Caco-2 (cell line): Measurements from ENCODE around the gene ABHD17B. TPM values are rescaled to one million over a fixed set of nuclear protein-coding genes. Genes with fewer than 3 reads are reported as not detected.
A peak's percentile ranks its signal among the peaks of the same experiment; 100 is the strongest.
"Not testable (repeated sequence)": the region's sequence is repeated elsewhere in the genome, so short reads cannot be mapped to it uniquely, and the experiment has no call there.

Experiments used
- BruUV-seq: library from RNA; stranded (reverse); fragments of 400-500 nt; replicated peaks from 2 replicates; lab custom pipeline; 2021; lab: Mats Ljungman, UMichigan
- CTCF ChIA-PET: fragments of 300-600 bp; sonication (Branson Sonifier 250); formaldehyde crosslinking; loops from one replicate; lab custom pipeline; 2022; ENCODE audit warnings: antibody characterized with exemption; lab: Charles Lee
- POLR2A ChIA-PET: fragments of 300-600 bp; sonication (Branson Sonifier 250); formaldehyde crosslinking; loops from one replicate; lab custom pipeline; 2022; ENCODE audit warnings: antibody characterized with exemption; lab: Charles Lee
- DNase-seq, 2 experiments: peaks; one replicate each; pipeline versions ENCODE4 v3.0.0 to v3.0.0-alpha.2; 2020 to 2022
- H3K27me3 ChIP-seq: replicated peaks from 2 replicates; pipeline ENCODE4 v1.6.0; 2011; ENCODE audit warnings: low read length; ENCODE audit not compliant: control insufficient read depth, insufficient read depth
- H3K36me3 ChIP-seq: 2 replicates; pipeline ENCODE4 v1.5.1; 2011; ENCODE audit warnings: low read length; ENCODE audit not compliant: control insufficient read depth, insufficient read depth
- H3K4me1 ChIP-seq: fragments of 250-450 bp; sonication (Bioruptor Pico); 2 replicates; pipeline ENCODE4 v1.5.1; 2020; ENCODE audit warnings: mild to moderate bottlenecking
- H3K4me3 ChIP-seq: 2 replicates; pipeline ENCODE4 v1.5.1; 2011; ENCODE audit warnings: low read depth, mild to moderate bottlenecking, control low read depth, low read length
- H3K9me3 ChIP-seq: fragments of 250-450 bp; sonication (Bioruptor Pico); 2 replicates; pipeline ENCODE4 v1.5.1; 2020; ENCODE audit warnings: mild to moderate bottlenecking, moderate library complexity
- H3K27ac Mint-ChIP-seq: one replicate; pipeline ENCODE4 v1.8.0; 2022; ENCODE audit warnings: mixed read lengths; ENCODE audit not compliant: unreplicated experiment
- H3K27me3 Mint-ChIP-seq: one replicate; pipeline ENCODE4 v1.8.0; 2022; ENCODE audit warnings: mixed read lengths; ENCODE audit not compliant: insufficient read depth, unreplicated experiment
- H3K36me3 Mint-ChIP-seq: one replicate; pipeline ENCODE4 v1.8.0; 2022; ENCODE audit warnings: mild to moderate bottlenecking, mixed read lengths; ENCODE audit not compliant: insufficient read depth, unreplicated experiment
- H3K4me1 Mint-ChIP-seq: one replicate; pipeline ENCODE4 v1.8.0; 2022; ENCODE audit warnings: low read depth, mixed read lengths; ENCODE audit not compliant: unreplicated experiment
- H3K4me3 Mint-ChIP-seq: one replicate; pipeline ENCODE4 v1.8.0; 2022; ENCODE audit warnings: mild to moderate bottlenecking, moderate library complexity, mixed read lengths; ENCODE audit not compliant: unreplicated experiment
- H3K9me3 Mint-ChIP-seq: one replicate; pipeline ENCODE4 v1.8.0; 2022; ENCODE audit warnings: mixed read lengths; ENCODE audit not compliant: unreplicated experiment
- CTCF ChIP-seq, 2 experiments: fragments of 200-600 bp in 1 of 2; IDR thresholded peaks; 1 replicate in 1 of 2; 2 replicates in 1 of 2; pipeline versions ENCODE4 v1.5.1 to v1.8.0; 2011 to 2022; ENCODE audit warnings: antibody characterized with exemption in 1 of 2, control low read depth in 1 of 2, inconsistent platforms in 1 of 2, low read depth in 1 of 2, low read length in 1 of 2, mild to moderate bottlenecking in 1 of 2, moderate library complexity in 1 of 2; ENCODE audit not compliant: insufficient read depth in 1 of 2, severe bottlenecking in 1 of 2, unreplicated experiment in 1 of 2
- intact Hi-C: fragments of 100-400 bp; cut with micrococcal nuclease; formaldehyde crosslinking; loops from one replicate; pipeline ENCODE4 v1.10.0; 2022; ENCODE audit not compliant: unreplicated experiment
- total RNA-seq: library from RNA; stranded (reverse); gene quantifications from 2 replicates; pipeline ENCODE4 v1.2.3, GENCODE V29; 2022

ABHD17B gene
- total RNA-seq, 1 experiment from 2014 or later, result 6.9 TPM

DNA sequence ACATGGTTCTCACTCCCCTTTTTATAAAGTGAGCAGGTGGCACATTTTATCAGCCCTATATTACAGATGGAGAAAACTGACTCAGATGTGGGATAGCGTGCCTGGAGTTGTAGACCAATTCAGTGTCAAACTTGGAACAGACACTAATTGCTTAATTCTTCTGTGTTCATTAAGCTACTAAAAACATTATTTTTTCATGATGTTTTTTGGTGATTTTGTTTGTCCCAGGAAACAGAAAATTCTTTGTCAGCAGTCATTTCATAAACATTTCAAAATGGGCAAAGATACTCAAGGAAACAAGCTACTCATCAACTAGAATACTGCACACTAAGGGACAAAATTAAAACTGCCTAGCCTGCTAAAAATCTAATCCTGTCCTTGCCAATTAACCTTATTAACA is 2.2 kb downstream of the ABHD17B start:
- no peaks in the 10 kb centered on the region for H3K9me3 Mint-ChIP-seq
- intact Hi-C loops, result no loop called here
- peak overlapping the region; percentile 79 for H3K4me3 Mint-ChIP-seq
- no peaks in the 10 kb centered on the region for H3K4me1 Mint-ChIP-seq
- Histone ChIP-seq H3K27me3 (no peaks in the 10 kb centered on the region), H3K4me1 (no peaks in the 10 kb centered on the region), H3K36me3 (no peaks in the 10 kb centered on the region), H3K9me3 (no peaks in the 10 kb centered on the region), H3K4me3 (no peak overlapping the region)
- ChIA-PET CTCF (no interaction called here), POLR2A (interaction anchor here (0.6 kb wide), 1 partner anchor 22 kb away, joined by 3 read pairs; no protein-coding TSS in a partner anchor)
- no peaks in the 10 kb centered on the region for H3K27me3 Mint-ChIP-seq
- DNase-seq, result no peak
- peaks cover 7% of the 10 kb centered on the region for H3K36me3 Mint-ChIP-seq
- H3K27ac Mint-ChIP-seq, result no peak overlapping the region
- no TSS peak for BruUV-seq
- no peak for TF ChIP-seq CTCF (IDR thresholded peaks at IDR 0.05; ENCODE audit: insufficient read depth in 1 of 2, low read depth in 1 of 2, low read length in 1 of 2, severe bottlenecking in 1 of 2, unreplicated experiment in 1 of 2)

DNA sequence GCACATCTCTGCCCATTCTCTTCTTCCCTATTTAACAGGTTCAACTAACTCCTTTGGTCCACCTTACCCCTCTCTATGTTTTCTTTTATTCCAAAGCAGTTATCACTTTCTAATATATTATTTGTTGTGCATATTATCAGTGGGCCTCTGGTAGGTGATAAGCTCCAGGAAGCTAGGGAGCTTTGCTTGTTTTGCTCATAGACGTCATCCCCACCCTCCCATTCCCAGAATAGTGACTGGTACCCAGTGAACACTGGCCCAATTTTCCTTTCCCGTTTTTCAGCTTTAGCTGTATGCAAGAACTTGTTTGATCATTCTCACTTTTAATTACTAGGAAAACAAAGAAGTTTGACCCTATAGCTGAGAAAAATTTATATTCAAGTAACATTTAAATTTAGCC is 6.9 kb downstream of the ABHD17B start:
- H3K27me3 ChIP-seq, result no peaks in the 10 kb centered on the region
- no TSS peak for BruUV-seq
- no peaks in the 10 kb centered on the region for H3K36me3 ChIP-seq
- Mint-ChIP-seq H3K27me3 (no peaks in the 10 kb centered on the region), H3K27ac (no peak overlapping the region), H3K4me3 (no peak overlapping the region), H3K4me1 (no peaks in the 10 kb centered on the region), H3K36me3 (no peaks in the 10 kb centered on the region), H3K9me3 (no peaks in the 10 kb centered on the region)
- ChIA-PET CTCF (no interaction called here), POLR2A (no interaction called here)
- H3K4me1 ChIP-seq, result no peaks in the 10 kb centered on the region
- no peak for DNase-seq
- intact Hi-C loops, result no loop called here
- no peak overlapping the region for H3K4me3 ChIP-seq
- no peaks in the 10 kb centered on the region for H3K9me3 ChIP-seq
- no peak for TF ChIP-seq CTCF (IDR thresholded peaks at IDR 0.05; ENCODE audit: insufficient read depth in 1 of 2, low read depth in 1 of 2, low read length in 1 of 2, severe bottlenecking in 1 of 2, unreplicated experiment in 1 of 2)

GRCh38 chr9:71901695-71902597 is 9.0 kb downstream of the ABHD17B start:
- H3K27me3 Mint-ChIP-seq, result no peaks in the 10 kb centered on the region
- H3K27ac Mint-ChIP-seq, result peak overlapping the region; percentile 31
- no peaks in the 10 kb centered on the region for H3K9me3 Mint-ChIP-seq
- H3K36me3 Mint-ChIP-seq, result no peaks in the 10 kb centered on the region
- no peaks in the 10 kb centered on the region for H3K4me1 ChIP-seq
- no peak for DNase-seq
- POLR2A ChIA-PET, result no interaction called here
- no peak overlapping the region for H3K4me3 ChIP-seq
- intact Hi-C loops, result no loop called here
- no peaks in the 10 kb centered on the region for H3K4me1 Mint-ChIP-seq
- TF ChIP-seq CTCF (IDR thresholded peaks at IDR 0.05; ENCODE audit: insufficient read depth in 1 of 2, low read depth in 1 of 2, low read length in 1 of 2, severe bottlenecking in 1 of 2, unreplicated experiment in 1 of 2), result no peak
- no peaks in the 10 kb centered on the region for H3K27me3 ChIP-seq
- no TSS peak for BruUV-seq
- no peak overlapping the region for H3K4me3 Mint-ChIP-seq
- CTCF ChIA-PET, result no interaction called here
- no peaks in the 10 kb centered on the region for H3K9me3 ChIP-seq
- no peaks in the 10 kb centered on the region for H3K36me3 ChIP-seq

DNA sequence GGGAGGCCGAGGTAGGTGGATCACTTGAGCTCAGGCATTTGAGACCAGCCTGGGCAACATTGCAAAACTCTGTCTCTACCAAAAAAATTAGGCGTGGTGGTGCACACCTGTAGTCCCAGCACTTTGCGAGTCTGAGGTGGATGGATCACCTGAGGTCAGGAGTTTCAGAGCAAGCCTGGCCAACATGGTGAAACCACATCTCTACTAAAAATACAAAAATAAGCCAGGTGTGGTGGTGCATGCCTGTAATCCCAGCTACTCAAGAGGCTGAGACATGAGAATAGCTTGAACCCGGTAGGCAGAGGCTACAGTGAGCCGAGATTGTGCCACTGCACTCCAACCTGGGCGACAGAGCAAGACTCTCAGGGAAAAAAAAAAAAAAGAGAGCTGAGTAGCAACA is 12.2 kb downstream of the ABHD17B start:
- H3K4me1 ChIP-seq, H3K27me3 ChIP-seq, H3K4me1 Mint-ChIP-seq, H3K27me3 Mint-ChIP-seq, DNase-seq, H3K36me3 ChIP-seq, H3K36me3 Mint-ChIP-seq, H3K9me3 Mint-ChIP-seq, H3K9me3 ChIP-seq, CTCF ChIA-PET, intact Hi-C loops, BruUV-seq, POLR2A ChIA-PET, H3K4me3 ChIP-seq, H3K27ac Mint-ChIP-seq, H3K4me3 Mint-ChIP-seq: not testable (repeated sequence)
